Measurements from ENCODE around the gene MYOZ3. TPM values are rescaled to one million over a fixed set of nuclear protein-coding genes. Genes with fewer than 3 reads are reported as not detected.

The MYOZ3 gene, protein sequence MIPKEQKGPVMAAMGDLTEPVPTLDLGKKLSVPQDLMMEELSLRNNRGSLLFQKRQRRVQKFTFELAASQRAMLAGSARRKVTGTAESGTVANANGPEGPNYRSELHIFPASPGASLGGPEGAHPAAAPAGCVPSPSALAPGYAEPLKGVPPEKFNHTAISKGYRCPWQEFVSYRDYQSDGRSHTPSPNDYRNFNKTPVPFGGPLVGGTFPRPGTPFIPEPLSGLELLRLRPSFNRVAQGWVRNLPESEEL
- polyA plus RNA-seq (2012; rRNA removed): 0.26 and 0.41 TPM in 2 replicates
- 0.31 and 0.35 TPM in 2 replicates for polyA plus RNA-seq (2012; cell fraction: cytosol; rRNA removed)
- polyA plus RNA-seq (2012; cell fraction: nucleus; rRNA removed): 0.48 and 0.67 TPM in 2 replicates

DNA sequence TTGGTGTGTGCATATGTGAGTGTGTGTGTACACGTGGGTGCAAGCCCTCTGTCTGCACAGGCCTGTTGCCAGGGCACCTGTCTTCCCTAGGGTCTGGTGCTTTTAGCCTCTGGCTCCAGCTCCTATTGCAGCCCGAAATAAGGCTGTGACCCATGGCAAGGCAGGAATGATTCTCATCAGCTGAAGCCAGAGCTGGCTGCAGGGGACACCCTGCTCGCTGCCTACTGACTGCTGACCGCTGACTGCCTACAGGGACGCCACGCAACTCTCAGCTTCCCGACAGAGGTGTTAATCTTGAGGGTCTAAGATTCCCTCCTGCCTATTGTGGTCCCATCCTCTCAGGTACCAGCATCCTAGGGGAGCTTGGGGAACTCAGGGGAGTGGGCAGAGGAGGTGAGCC, at the start of gene MYOZ3:
TSS of gene MYOZ3 (plus strand) at position 166 of the 400 bp plus-strand sequence. CDS start 1,691 bp downstream, outside the sequence.
- POLR2A ChIA-PET: interaction anchor here (0.7 to 1.2 kb wide), 3 partner anchors 84 to 101 kb away, joined by 3 read pairs; no protein-coding TSS in a partner anchor
- Histone ChIP-seq H3K4me1 (ENCODE audit: control insufficient read depth in 1 of 2, insufficient read depth in 2 of 2, low read depth in 1 of 2, low read length in 1 of 2) (peaks cover 0 to 33% of the 10 kb centered on the region in 2 experiments; a peak in 1 of 4 replicates), H3K36me3 (replicated peaks in 1 of 2; ENCODE audit: control insufficient read depth in 1 of 2, insufficient read depth in 2 of 2, low read length in 1 of 2) (no peaks in the 10 kb centered on the region), H3F3A (replicated peaks; ENCODE audit: insufficient read depth) (no peaks in the 10 kb centered on the region), H4K20me1 (ENCODE audit: insufficient read depth) (no peaks in the 10 kb centered on the region), H3K9me2 (no peaks in the 10 kb centered on the region), H3K79me2 (ENCODE audit: insufficient read depth) (no peaks in the 10 kb centered on the region), H2AFZ (ENCODE audit: low read depth) (no peak within 1 kb of the TSS), H3K4me2 (no peak within 1 kb of the TSS), H3K4me3 (ENCODE audit: low read depth in 2 of 2, low read length in 1 of 2) (no peak within 1 kb of the TSS), H3K9me3 (no peaks in the 10 kb centered on the region), H3K9ac (no peak within 1 kb of the TSS), H3K27ac (ENCODE audit: low read depth in 2 of 2, low read length in 1 of 2) (no peak within 1 kb of the TSS), H3K27me3 (ENCODE audit: insufficient read depth) (no peaks in the 10 kb centered on the region)
- DNase-seq: peak; percentile 34
- TF ChIP-seq USF2 (IDR thresholded peaks at IDR 0.05; ENCODE audit: borderline replicate concordance, low read depth, low read length) (no peak), EZH2phosphoT487 (IDR thresholded peaks at IDR 0.05; ENCODE audit: borderline replicate concordance, low read depth) (no peak), GATA2 (CRISPR knock-in tag; IDR thresholded peaks at IDR 0.05) (no peak), JUND (IDR thresholded peaks at IDR 0.05) (no peak), GABPA (IDR thresholded peaks at IDR 0.05; ENCODE audit: low read depth) (no peak), MEF2A (IDR thresholded peaks at IDR 0.05; ENCODE audit: borderline replicate concordance, low read depth) (no peak), RFX5 (IDR thresholded peaks at IDR 0.05; ENCODE audit: low read length) (no peak), RAD21 (IDR thresholded peaks at IDR 0.05; ENCODE audit: low read length) (no peak), SIN3A (IDR thresholded peaks at IDR 0.05; ENCODE audit: borderline replicate concordance, low read depth, low read length) (no peak), SMC3 (IDR thresholded peaks at IDR 0.05; ENCODE audit: low read depth, low read length) (no peak), ELF1 (IDR thresholded peaks at IDR 0.05) (no peak), YY1 (IDR thresholded peaks at IDR 0.05; ENCODE audit: low read depth) (no peak), TEAD4 (IDR thresholded peaks at IDR 0.05; ENCODE audit: borderline replicate concordance, insufficient read depth) (no peak), MXI1 (IDR thresholded peaks at IDR 0.05; ENCODE audit: low read depth, low read length) (no peak), TAF1 (IDR thresholded peaks at IDR 0.05; ENCODE audit: borderline replicate concordance, low read depth, low read length) (no peak)
- TF ChIP-seq, protein P1, sequence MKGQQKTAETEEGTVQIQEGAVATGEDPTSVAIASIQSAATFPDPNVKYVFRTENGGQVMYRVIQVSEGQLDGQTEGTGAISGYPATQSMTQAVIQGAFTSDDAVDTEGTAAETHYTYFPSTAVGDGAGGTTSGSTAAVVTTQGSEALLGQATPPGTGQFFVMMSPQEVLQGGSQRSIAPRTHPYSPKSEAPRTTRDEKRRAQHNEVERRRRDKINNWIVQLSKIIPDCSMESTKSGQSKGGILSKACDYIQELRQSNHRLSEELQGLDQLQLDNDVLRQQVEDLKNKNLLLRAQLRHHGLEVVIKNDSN (IDR thresholded peaks at IDR 0.05; ENCODE audit: borderline replicate concordance, low read depth): no peak
- TF ChIP-seq, protein P2, sequence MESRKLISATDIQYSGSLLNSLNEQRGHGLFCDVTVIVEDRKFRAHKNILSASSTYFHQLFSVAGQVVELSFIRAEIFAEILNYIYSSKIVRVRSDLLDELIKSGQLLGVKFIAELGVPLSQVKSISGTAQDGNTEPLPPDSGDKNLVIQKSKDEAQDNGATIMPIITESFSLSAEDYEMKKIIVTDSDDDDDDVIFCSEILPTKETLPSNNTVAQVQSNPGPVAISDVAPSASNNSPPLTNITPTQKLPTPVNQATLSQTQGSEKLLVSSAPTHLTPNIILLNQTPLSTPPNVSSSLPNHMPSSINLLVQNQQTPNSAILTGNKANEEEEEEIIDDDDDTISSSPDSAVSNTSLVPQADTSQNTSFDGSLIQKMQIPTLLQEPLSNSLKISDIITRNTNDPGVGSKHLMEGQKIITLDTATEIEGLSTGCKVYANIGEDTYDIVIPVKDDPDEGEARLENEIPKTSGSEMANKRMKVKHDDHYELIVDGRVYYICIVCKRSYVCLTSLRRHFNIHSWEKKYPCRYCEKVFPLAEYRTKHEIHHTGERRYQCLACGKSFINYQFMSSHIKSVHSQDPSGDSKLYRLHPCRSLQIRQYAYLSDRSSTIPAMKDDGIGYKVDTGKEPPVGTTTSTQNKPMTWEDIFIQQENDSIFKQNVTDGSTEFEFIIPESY (IDR thresholded peaks at IDR 0.05; ENCODE audit: borderline replicate concordance, low read depth): no peak
- TF ChIP-seq, protein P3, sequence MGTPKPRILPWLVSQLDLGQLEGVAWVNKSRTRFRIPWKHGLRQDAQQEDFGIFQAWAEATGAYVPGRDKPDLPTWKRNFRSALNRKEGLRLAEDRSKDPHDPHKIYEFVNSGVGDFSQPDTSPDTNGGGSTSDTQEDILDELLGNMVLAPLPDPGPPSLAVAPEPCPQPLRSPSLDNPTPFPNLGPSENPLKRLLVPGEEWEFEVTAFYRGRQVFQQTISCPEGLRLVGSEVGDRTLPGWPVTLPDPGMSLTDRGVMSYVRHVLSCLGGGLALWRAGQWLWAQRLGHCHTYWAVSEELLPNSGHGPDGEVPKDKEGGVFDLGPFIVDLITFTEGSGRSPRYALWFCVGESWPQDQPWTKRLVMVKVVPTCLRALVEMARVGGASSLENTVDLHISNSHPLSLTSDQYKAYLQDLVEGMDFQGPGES (IDR thresholded peaks at IDR 0.05; ENCODE audit: low read depth, low read length): no peak
- TF ChIP-seq, protein P4, sequence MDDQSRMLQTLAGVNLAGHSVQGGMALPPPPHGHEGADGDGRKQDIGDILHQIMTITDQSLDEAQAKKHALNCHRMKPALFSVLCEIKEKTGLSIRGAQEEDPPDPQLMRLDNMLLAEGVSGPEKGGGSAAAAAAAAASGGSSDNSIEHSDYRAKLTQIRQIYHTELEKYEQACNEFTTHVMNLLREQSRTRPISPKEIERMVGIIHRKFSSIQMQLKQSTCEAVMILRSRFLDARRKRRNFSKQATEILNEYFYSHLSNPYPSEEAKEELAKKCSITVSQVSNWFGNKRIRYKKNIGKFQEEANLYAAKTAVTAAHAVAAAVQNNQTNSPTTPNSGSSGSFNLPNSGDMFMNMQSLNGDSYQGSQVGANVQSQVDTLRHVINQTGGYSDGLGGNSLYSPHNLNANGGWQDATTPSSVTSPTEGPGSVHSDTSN (IDR thresholded peaks at IDR 0.05): no peak
- CTCF ChIA-PET: interaction anchor here (1.0 to 4.3 kb wide), 9 partner anchors 8 to 211 kb away, joined by 3 to 33 read pairs (median 4); partner anchors contain the start of gene RBM22
- WGBS (ENCODE audit: low lambda C conversion rate): 38% methylated on average over 1 of the region's 7 CpGs
